K562 (cell line): ENCODE measurements around the gene POLD2. TPM values are rescaled to one million over a fixed set of nuclear protein-coding genes. Genes with fewer than 3 reads are reported as not detected.
A peak's percentile ranks its signal among the peaks of the same experiment; 100 is the strongest.

Experiments used
- ATF1 ChIP-seq, 2 experiments: fragments of 450-650 bp in 1 of 2; IDR thresholded peaks; 2 replicates each; pipeline ENCODE4 v1.6.1; 2016; ENCODE audit warnings: missing compliant biosample characterization in 1 of 2, missing genetic modification characterization in 1 of 2
- ATF7 ChIP-seq: fragments of 450-650 bp; IDR thresholded peaks from 2 replicates; pipeline ENCODE4 v1.7.1; 2014; ENCODE audit warnings: mild to moderate bottlenecking, moderate library complexity
- CBFB ChIP-seq: sonication (generic); formaldehyde crosslinking; IDR thresholded peaks from 2 replicates; pipeline ENCODE4 v1.4.0; 2020; ENCODE audit warnings: mild to moderate bottlenecking, missing genetic modification reagents
- CEBPB ChIP-seq: fragments of 450-650 bp; IDR thresholded peaks from 2 replicates; pipeline ENCODE4 v1.6.1; 2016; ENCODE audit warnings: missing genetic modification characterization, missing compliant biosample characterization
- CREBBP ChIP-seq: IDR thresholded peaks from one replicate; pipeline ENCODE4 v1.6.1; 2012; ENCODE audit warnings: low read depth, mild to moderate bottlenecking, control low read depth, inconsistent platforms, low read length
- HDAC2 ChIP-seq: fragments of 450-650 bp; IDR thresholded peaks from 2 replicates; pipeline ENCODE4 v1.6.1; 2016; ENCODE audit warnings: mild to moderate bottlenecking
- ILF3 ChIP-seq: fragments of 450-650 bp; IDR thresholded peaks from 2 replicates; pipeline ENCODE4 v1.6.1; 2018; ENCODE audit warnings: antibody characterized with exemption, mild to moderate bottlenecking, moderate library complexity, borderline replicate concordance
- MAFF ChIP-seq: IDR thresholded peaks from 2 replicates; pipeline ENCODE4 v1.6.1; 2012; ENCODE audit warnings: low read length, improper control_type of control experiment
- MTA1 ChIP-seq: fragments of 450-650 bp; IDR thresholded peaks from 2 replicates; pipeline ENCODE4 v1.6.1; 2017; ENCODE audit warnings: borderline replicate concordance
- MYNN ChIP-seq, 2 experiments: sonication (generic); formaldehyde crosslinking in 1 of 2; IDR thresholded peaks; 2 replicates each; pipeline versions ENCODE4 v1.5.0 to v1.6.1; 2016 to 2020; ENCODE audit warnings: antibody characterized with exemption in 1 of 2, missing genetic modification reagents in 1 of 2
- POLR2B ChIP-seq: fragments of 450-650 bp; IDR thresholded peaks from 2 replicates; pipeline ENCODE4 v1.6.1; 2018; ENCODE audit warnings: low read depth; ENCODE audit not compliant: partially characterized antibody
- RBFOX2 ChIP-seq: fragments of 200-400 bp; formaldehyde crosslinking; IDR thresholded peaks from 2 replicates; pipeline ENCODE4 v1.6.1; 2017; ENCODE audit warnings: low read depth, mild to moderate bottlenecking, low read length, moderate library complexity
- RBM15 ChIP-seq: fragments of 200-400 bp; formaldehyde crosslinking; IDR thresholded peaks from 2 replicates; pipeline ENCODE4 v1.6.1; 2018; ENCODE audit warnings: mild to moderate bottlenecking, low read length, moderate library complexity; ENCODE audit not compliant: insufficient read depth
- RHOXF2B ChIP-seq: fragments of 250-450 bp; sonication (Bioruptor Pico); conservative IDR thresholded peaks from 2 replicates; pipeline ENCODE4 v1.5.1; 2021
- TCF7L2 ChIP-seq: fragments of 150-350 bp; IDR thresholded peaks from 2 replicates; pipeline ENCODE4 v1.6.1; 2016; ENCODE audit warnings: low read depth, mild to moderate bottlenecking, low read length, moderate library complexity
- THRAP3 ChIP-seq: fragments of 450-650 bp; IDR thresholded peaks from 2 replicates; pipeline ENCODE4 v1.6.1; 2016; ENCODE audit warnings: mild to moderate bottlenecking, inconsistent platforms, borderline replicate concordance
- ZNF274 ChIP-seq: IDR thresholded peaks from 2 replicates; pipeline ENCODE4 v1.6.1; 2011; ENCODE audit warnings: low read depth, mild to moderate bottlenecking, low read length, moderate library complexity, borderline replicate concordance
- ZNF277 ChIP-seq: fragments of 250-450 bp; sonication (Bioruptor Pico); IDR thresholded peaks from 2 replicates; pipeline ENCODE4 v1.8.0; 2022; ENCODE audit warnings: inconsistent platforms, mild to moderate bottlenecking, moderate library complexity, borderline replicate concordance
- ZNF764 ChIP-seq: fragments of 250-450 bp; sonication (Bioruptor Pico); IDR thresholded peaks from 2 replicates; pipeline ENCODE4 v1.4.0; 2020; ENCODE audit warnings: low read depth, mild to moderate bottlenecking, moderate library complexity
- polyA plus RNA-seq, 8 experiments: library from polyadenylated mRNA; depleted of rRNA in 4 of 8; stranded (reverse) in 5 of 8; unstranded in 3 of 8; fragments of >200 nt; fragmentation: Nextera tagmentation in 2 of 8; fragmentation: Illumina TruSeq in 1 of 8; extraction: Ambion mirVana in 2 of 8; extraction: Trizol in 1 of 8; gene quantifications; 2 replicates each; pipeline versions ENCODE4 v1.2.1 to v1.2.3, GENCODE V29; 2011 to 2014; ENCODE audit warnings: inconsistent platforms in 1 of 8, missing spikeins in 1 of 8
- total RNA-seq, 7 experiments: library from RNA; depleted of rRNA in 6 of 7; stranded (reverse); fragments of >200 nt in 6 of 7; fragmentation: Illumina TruSeq in 2 of 7; extraction: Trizol in 2 of 7; gene quantifications; 2 replicates each; pipeline versions ENCODE4 v1.2.1 to v1.2.3, GENCODE V29; 2011 to 2021; ENCODE audit warnings: low replicate concordance in 1 of 7
- TF ChIP-seq, protein P1 (sequence below): sonication (generic); formaldehyde crosslinking; IDR thresholded peaks from 2 replicates; pipeline ENCODE4 v1.9.0; 2022; ENCODE audit warnings: mild to moderate bottlenecking, missing genetic modification reagents
- TF ChIP-seq, protein P2 (sequence below): sonication (generic); formaldehyde crosslinking; IDR thresholded peaks from 2 replicates; pipeline ENCODE4 v1.8.0; 2022; ENCODE audit warnings: missing genetic modification reagents, mild to moderate bottlenecking, moderate library complexity, borderline replicate concordance
- TF ChIP-seq, protein P3 (sequence below), 3 experiments: fragments of 200-800 bp in 1 of 3; sonication (Bioruptor generic) in 1 of 3; sonication (generic) in 1 of 3; formaldehyde crosslinking in 1 of 3; IDR thresholded peaks; 2 replicates each; pipeline versions ENCODE4 v1.6.1 to v1.8.0; 2016 to 2022; ENCODE audit warnings: mild to moderate bottlenecking in 2 of 3, missing compliant biosample characterization in 2 of 3, missing genetic modification characterization in 2 of 3, missing genetic modification reagents in 1 of 3
- TF ChIP-seq, protein P4 (sequence below): fragments of 450-650 bp; formaldehyde crosslinking; conservative IDR thresholded peaks from 2 replicates; pipeline ENCODE4 v1.4.0; 2022; ENCODE audit warnings: mild to moderate bottlenecking, missing genetic modification characterization

Gene POLD2
- total and polyA plus RNA-seq, 9 of the 15 experiments (the other 6 are each of a cell fraction or from before 2014, with no cell fraction given): 29.7 to 259 (median 225) TPM

- TF ChIP-seq ZNF277 (CRISPR knock-in tag): no peak
- no peak for TF ChIP-seq ILF3
- no peak for TF ChIP-seq CEBPB
- no peak for TF ChIP-seq RBM15
- no peak for TF ChIP-seq HDAC2
- TF ChIP-seq ZNF764: no peak
- TF ChIP-seq, protein P1, sequence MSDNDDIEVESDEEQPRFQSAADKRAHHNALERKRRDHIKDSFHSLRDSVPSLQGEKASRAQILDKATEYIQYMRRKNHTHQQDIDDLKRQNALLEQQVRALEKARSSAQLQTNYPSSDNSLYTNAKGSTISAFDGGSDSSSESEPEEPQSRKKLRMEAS (CRISPR knock-in tag): no peak; the same call in 1 of the 2 replicates
- TF ChIP-seq RHOXF2B (CRISPR knock-in tag): no peak
- no peak for TF ChIP-seq MTA1
- TF ChIP-seq, protein P2, sequence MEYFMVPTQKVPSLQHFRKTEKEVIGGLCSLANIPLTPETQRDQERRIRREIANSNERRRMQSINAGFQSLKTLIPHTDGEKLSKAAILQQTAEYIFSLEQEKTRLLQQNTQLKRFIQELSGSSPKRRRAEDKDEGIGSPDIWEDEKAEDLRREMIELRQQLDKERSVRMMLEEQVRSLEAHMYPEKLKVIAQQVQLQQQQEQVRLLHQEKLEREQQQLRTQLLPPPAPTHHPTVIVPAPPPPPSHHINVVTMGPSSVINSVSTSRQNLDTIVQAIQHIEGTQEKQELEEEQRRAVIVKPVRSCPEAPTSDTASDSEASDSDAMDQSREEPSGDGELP (CRISPR knock-in tag): peak; percentile 80
- no peak for TF ChIP-seq ATF1 (CRISPR knock-in tag; IDR thresholded peaks at IDR 0.05)
- no peak for TF ChIP-seq ATF1 (tag; IDR thresholded peaks at IDR 0.05)
- TF ChIP-seq CREBBP: no peak
- peak; percentile 72; the same call in 1 of the 2 replicates for TF ChIP-seq TCF7L2
- 0 out of 2 replicates have a peak, but pooled peaks have one; percentile 18 for TF ChIP-seq RBFOX2
- no peak for TF ChIP-seq THRAP3
- peak; percentile 99 for TF ChIP-seq ATF7
- 0 out of 2 replicates have a peak, but pooled peaks have one; percentile 60 for TF ChIP-seq CBFB (CRISPR knock-in tag)
- no peak for TF ChIP-seq MYNN (IDR thresholded peaks at IDR 0.05)
- no peak for TF ChIP-seq MYNN (CRISPR knock-in tag; IDR thresholded peaks at IDR 0.05)
- no peak for TF ChIP-seq ZNF274
- TF ChIP-seq, protein P3, sequence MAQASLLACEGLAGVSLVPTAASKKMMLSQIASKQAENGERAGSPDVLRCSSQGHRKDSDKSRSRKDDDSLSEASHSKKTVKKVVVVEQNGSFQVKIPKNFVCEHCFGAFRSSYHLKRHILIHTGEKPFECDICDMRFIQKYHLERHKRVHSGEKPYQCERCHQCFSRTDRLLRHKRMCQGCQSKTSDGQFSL (CRISPR knock-in tag; IDR thresholded peaks at IDR 0.05): peak; percentile 38; the same call in 1 of the 2 replicates
- TF ChIP-seq, protein P3 (tag; IDR thresholded peaks at IDR 0.05): no peak
- no peak for TF ChIP-seq MAFF
- TF ChIP-seq, protein P4, sequence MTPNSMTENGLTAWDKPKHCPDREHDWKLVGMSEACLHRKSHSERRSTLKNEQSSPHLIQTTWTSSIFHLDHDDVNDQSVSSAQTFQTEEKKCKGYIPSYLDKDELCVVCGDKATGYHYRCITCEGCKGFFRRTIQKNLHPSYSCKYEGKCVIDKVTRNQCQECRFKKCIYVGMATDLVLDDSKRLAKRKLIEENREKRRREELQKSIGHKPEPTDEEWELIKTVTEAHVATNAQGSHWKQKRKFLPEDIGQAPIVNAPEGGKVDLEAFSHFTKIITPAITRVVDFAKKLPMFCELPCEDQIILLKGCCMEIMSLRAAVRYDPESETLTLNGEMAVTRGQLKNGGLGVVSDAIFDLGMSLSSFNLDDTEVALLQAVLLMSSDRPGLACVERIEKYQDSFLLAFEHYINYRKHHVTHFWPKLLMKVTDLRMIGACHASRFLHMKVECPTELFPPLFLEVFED: no peak
- TF ChIP-seq POLR2B: no peak
Observed at GRCh38 chr7:44112231-44112996, 10.9 kb downstream of the POLD2 start (continued).
